ENCODE results near the gene MTREX. TPM values are rescaled to one million over a fixed set of nuclear protein-coding genes. Genes with fewer than 3 reads are reported as not detected.

MTREX gene
- total and polyA plus RNA-seq, 10 of the 15 experiments (the other 5 are each of a cell fraction or from before 2014, with no cell fraction given), result 20.1 to 102 (median 49.0) TPM

GRCh38 chr5:55372130-55372925 lies 64.5 kb downstream of the MTREX start:
- no peak for ATAC-seq
- CTCF ChIA-PET, result interaction anchor here (0.6 to 1.5 kb wide), 3 partner anchors 9 to 1947 kb away, joined by 3 to 5 read pairs (median 3); no protein-coding TSS in a partner anchor
- no peak overlapping the region for H2AFZ ChIP-seq (ENCODE audit: control insufficient read depth, low read depth, low read length)
- H3K4me1 ChIP-seq (ENCODE audit: control insufficient read depth, insufficient read depth, low read length), result no peaks in the 10 kb centered on the region
- BruUV-seq (replicated peaks), result TSS peak; percentile 10
- no peaks in the 10 kb centered on the region for H3K79me2 ChIP-seq (ENCODE audit: control insufficient read depth, insufficient read depth, low read length)
- TF ChIP-seq PAX5 (IDR thresholded peaks at IDR 0.05; ENCODE audit: borderline replicate concordance, low read depth, low read length) (no peak), SMARCA5 (IDR thresholded peaks at IDR 0.05) (no peak), TAF1 (IDR thresholded peaks at IDR 0.05; ENCODE audit: borderline replicate concordance, low read depth, low read length) (no peak)
- peak; percentile 54 for FAIRE-seq
- H3K36me3 ChIP-seq (ENCODE audit: control insufficient read depth in 2 of 2, insufficient read depth in 2 of 2, low read length in 1 of 2), result peaks cover 0 to 15% of the 10 kb centered on the region in 2 experiments; a peak in 2 of 4 replicates
- no peak overlapping the region for H3K4me2 ChIP-seq (ENCODE audit: control insufficient read depth, insufficient read depth)
- DNase-seq (ENCODE audit: low read depth, low spot score), result no peak
- WGBS (ENCODE audit: insufficient coverage, insufficient replicate concordance, low lambda C conversion rate, missing lambda C conversion rate), result 96% methylated on average over 7 of the region's 7 CpGs
- RAD21 ChIA-PET (ENCODE audit: unreplicated experiment), result no interaction called here
- no peaks in the 10 kb centered on the region for H4K20me1 ChIP-seq (ENCODE audit: control insufficient read depth, insufficient read depth)
- H3K27me3 ChIP-seq (replicated peaks in 1 of 2; ENCODE audit: control insufficient read depth in 2 of 2, insufficient read depth in 2 of 2, low read length in 1 of 2), result no peaks in the 10 kb centered on the region
- no peak overlapping the region for H3K4me3 ChIP-seq
- intact Hi-C loops (cut with micrococcal nuclease; ENCODE audit: unreplicated experiment), result no loop called here
- no peak overlapping the region for H3K27ac ChIP-seq (ENCODE audit: control insufficient read depth, insufficient read depth)
- POLR2A ChIA-PET, result no interaction called here
- H3K9me3 ChIP-seq (replicated peaks; ENCODE audit: control insufficient read depth, insufficient read depth, low read length), result peaks cover 6% of the 10 kb centered on the region
- SMC1A ChIA-PET (ENCODE audit: uncharacterized antibody, unreplicated experiment), result interaction anchor here (0.7 to 0.9 kb wide), 2 partner anchors 9 to 1436 kb away, joined by 3 to 4 read pairs; no protein-coding TSS in a partner anchor
- in situ Hi-C loops (cut with MboI), result no loop called here
- no peak overlapping the region for H3K9ac ChIP-seq (ENCODE audit: control insufficient read depth, insufficient read depth, low read length)

DNA sequence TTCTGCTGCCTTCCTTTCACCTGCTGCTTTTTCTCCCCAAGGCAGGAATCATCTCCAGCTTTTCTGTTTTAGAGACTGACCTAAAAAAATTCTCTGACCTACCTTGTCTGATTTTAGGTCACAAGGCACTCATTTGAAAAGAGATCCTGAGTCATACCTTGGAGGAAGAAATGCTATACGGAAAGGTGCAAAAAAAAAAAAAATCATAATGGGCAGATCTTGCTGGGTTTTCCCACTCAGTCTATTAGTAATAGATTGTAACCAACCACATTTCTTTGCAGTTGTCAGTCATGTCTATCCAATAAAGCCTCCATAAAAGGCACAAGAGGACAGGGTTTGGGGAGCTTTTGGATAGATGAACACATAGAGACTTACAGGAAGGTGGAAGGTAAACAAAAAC lies 70.0 kb downstream of the MTREX start:
- ChIA-PET SMC1A (ENCODE audit: uncharacterized antibody, unreplicated experiment) (interaction anchor here (1.3 kb wide), 1 partner anchor 8 kb away, joined by 4 read pairs; no protein-coding TSS in a partner anchor), RAD21 (ENCODE audit: unreplicated experiment) (interaction anchor here (1.2 kb wide), 1 partner anchor 9 kb away, joined by 5 read pairs; no protein-coding TSS in a partner anchor), POLR2A (no interaction called here), CTCF (no interaction called here)
- H3K9me3 ChIP-seq (replicated peaks; ENCODE audit: control insufficient read depth, insufficient read depth, low read length), result peaks cover 4% of the 10 kb centered on the region
- H3K4me1 ChIP-seq (ENCODE audit: control insufficient read depth, insufficient read depth, low read length), result no peaks in the 10 kb centered on the region
- WGBS (ENCODE audit: insufficient coverage, insufficient replicate concordance, low lambda C conversion rate, missing lambda C conversion rate), result 77% methylated on average over 1 of the region's 1 CpG
- no TSS peak for BruUV-seq (replicated peaks)
- no peak for FAIRE-seq
- peaks cover 4 to 14% of the 10 kb centered on the region in 2 experiments for H3K36me3 ChIP-seq (ENCODE audit: control insufficient read depth in 2 of 2, insufficient read depth in 2 of 2, low read length in 1 of 2)
- no peak for ATAC-seq
- H2AFZ ChIP-seq (ENCODE audit: control insufficient read depth, low read depth, low read length), result no peak overlapping the region
- no peak overlapping the region for H3K4me2 ChIP-seq (ENCODE audit: control insufficient read depth, insufficient read depth)
- no peak overlapping the region for H3K27ac ChIP-seq (ENCODE audit: control insufficient read depth, insufficient read depth)
- H3K4me3 ChIP-seq, result no peak overlapping the region
- H3K27me3 ChIP-seq (replicated peaks in 1 of 2; ENCODE audit: control insufficient read depth in 2 of 2, insufficient read depth in 2 of 2, low read length in 1 of 2), result no peaks in the 10 kb centered on the region
- H3K79me2 ChIP-seq (ENCODE audit: control insufficient read depth, insufficient read depth, low read length), result no peaks in the 10 kb centered on the region
- DNase-seq (ENCODE audit: low read depth, low spot score), result no peak
- no peak overlapping the region for H3K9ac ChIP-seq (ENCODE audit: control insufficient read depth, insufficient read depth, low read length)
- in situ Hi-C loops (cut with MboI) (no loop called here), intact Hi-C loops (cut with micrococcal nuclease; ENCODE audit: unreplicated experiment) (no loop called here)
- no peaks in the 10 kb centered on the region for H4K20me1 ChIP-seq (ENCODE audit: control insufficient read depth, insufficient read depth)
- TF ChIP-seq KDM1A (IDR thresholded peaks at IDR 0.05; ENCODE audit: borderline replicate concordance) (no peak), STAT1 (conservative IDR thresholded peaks at IDR 0.05) (no peak), NFIC (IDR thresholded peaks at IDR 0.05; ENCODE audit: low read depth, low read length) (no peak), HDGF (IDR thresholded peaks at IDR 0.05) (no peak), RB1 (IDR thresholded peaks at IDR 0.05; ENCODE audit: borderline replicate concordance) (no peak), NFYB (IDR thresholded peaks at IDR 0.05; ENCODE audit: insufficient read depth, low read depth, low read length) (no peak), ZNF24 (IDR thresholded peaks at IDR 0.05) (no peak), PBX3 (IDR thresholded peaks at IDR 0.05; ENCODE audit: insufficient replicate concordance, low read depth, low read length) (no peak), ZSCAN29 (IDR thresholded peaks at IDR 0.05) (no peak), YBX1 (IDR thresholded peaks at IDR 0.05) (no peak), EGR1 (IDR thresholded peaks at IDR 0.05; ENCODE audit: borderline replicate concordance in 1 of 2, low read depth in 2 of 2, low read length in 2 of 2) (no peak)
- TF ChIP-seq, protein P1, sequence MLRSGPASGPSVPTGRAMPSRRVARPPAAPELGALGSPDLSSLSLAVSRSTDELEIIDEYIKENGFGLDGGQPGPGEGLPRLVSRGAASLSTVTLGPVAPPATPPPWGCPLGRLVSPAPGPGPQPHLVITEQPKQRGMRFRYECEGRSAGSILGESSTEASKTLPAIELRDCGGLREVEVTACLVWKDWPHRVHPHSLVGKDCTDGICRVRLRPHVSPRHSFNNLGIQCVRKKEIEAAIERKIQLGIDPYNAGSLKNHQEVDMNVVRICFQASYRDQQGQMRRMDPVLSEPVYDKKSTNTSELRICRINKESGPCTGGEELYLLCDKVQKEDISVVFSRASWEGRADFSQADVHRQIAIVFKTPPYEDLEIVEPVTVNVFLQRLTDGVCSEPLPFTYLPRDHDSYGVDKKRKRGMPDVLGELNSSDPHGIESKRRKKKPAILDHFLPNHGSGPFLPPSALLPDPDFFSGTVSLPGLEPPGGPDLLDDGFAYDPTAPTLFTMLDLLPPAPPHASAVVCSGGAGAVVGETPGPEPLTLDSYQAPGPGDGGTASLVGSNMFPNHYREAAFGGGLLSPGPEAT (IDR thresholded peaks at IDR 0.05; ENCODE audit: low read depth), result no peak
